Measurements from ENCODE around the gene CTNNA3. TPM values are rescaled to one million over a fixed set of nuclear protein-coding genes. Genes with fewer than 3 reads are reported as not detected.

The CTNNA3 gene
- total RNA-seq, 4 donors from 2014 or later = 0.68 to 75.2 (median 1.4) TPM

- intact Hi-C loops (cut with DNase I; ENCODE audit: low total_unique reads) (no loop called here), in situ Hi-C loops (cut with MboI; ENCODE audit: low pct_ligation_motif_present in 1 of 4, low pct_unique_long_range_greater_than_20kb in 1 of 4, low sequenced_read_pairs in 3 of 4) (no loop called here)
- 76 to 80% methylated on average over 1 to 7 of the region's 7 CpGs for WGBS, 2 donors (ENCODE audit: low coverage in 1 of 2)
- Histone ChIP-seq H3K27ac (no peak overlapping the region), H3K4me1 (no peaks in the 10 kb centered on the region), H3K4me3 (no peak overlapping the region), H3K36me3 (no peaks in the 10 kb centered on the region), H3K9me3 (no peaks in the 10 kb centered on the region), H3K27me3 (no peaks in the 10 kb centered on the region)
- TF ChIP-seq EP300 (IDR thresholded peaks at IDR 0.05; ENCODE audit: low read depth) = no peak
- TF ChIP-seq POLR2A (IDR thresholded peaks at IDR 0.05) = no peak
- TF ChIP-seq POLR2AphosphoS5 (IDR thresholded peaks at IDR 0.05) = no peak
- TF ChIP-seq, protein P1, sequence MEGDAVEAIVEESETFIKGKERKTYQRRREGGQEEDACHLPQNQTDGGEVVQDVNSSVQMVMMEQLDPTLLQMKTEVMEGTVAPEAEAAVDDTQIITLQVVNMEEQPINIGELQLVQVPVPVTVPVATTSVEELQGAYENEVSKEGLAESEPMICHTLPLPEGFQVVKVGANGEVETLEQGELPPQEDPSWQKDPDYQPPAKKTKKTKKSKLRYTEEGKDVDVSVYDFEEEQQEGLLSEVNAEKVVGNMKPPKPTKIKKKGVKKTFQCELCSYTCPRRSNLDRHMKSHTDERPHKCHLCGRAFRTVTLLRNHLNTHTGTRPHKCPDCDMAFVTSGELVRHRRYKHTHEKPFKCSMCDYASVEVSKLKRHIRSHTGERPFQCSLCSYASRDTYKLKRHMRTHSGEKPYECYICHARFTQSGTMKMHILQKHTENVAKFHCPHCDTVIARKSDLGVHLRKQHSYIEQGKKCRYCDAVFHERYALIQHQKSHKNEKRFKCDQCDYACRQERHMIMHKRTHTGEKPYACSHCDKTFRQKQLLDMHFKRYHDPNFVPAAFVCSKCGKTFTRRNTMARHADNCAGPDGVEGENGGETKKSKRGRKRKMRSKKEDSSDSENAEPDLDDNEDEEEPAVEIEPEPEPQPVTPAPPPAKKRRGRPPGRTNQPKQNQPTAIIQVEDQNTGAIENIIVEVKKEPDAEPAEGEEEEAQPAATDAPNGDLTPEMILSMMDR (IDR thresholded peaks at IDR 0.05) = no peak
- DNase-seq = no peak
These were observed 922.5 kb downstream of the CTNNA3 start for GRCh38 chr10:66773472-66773817.

DNA sequence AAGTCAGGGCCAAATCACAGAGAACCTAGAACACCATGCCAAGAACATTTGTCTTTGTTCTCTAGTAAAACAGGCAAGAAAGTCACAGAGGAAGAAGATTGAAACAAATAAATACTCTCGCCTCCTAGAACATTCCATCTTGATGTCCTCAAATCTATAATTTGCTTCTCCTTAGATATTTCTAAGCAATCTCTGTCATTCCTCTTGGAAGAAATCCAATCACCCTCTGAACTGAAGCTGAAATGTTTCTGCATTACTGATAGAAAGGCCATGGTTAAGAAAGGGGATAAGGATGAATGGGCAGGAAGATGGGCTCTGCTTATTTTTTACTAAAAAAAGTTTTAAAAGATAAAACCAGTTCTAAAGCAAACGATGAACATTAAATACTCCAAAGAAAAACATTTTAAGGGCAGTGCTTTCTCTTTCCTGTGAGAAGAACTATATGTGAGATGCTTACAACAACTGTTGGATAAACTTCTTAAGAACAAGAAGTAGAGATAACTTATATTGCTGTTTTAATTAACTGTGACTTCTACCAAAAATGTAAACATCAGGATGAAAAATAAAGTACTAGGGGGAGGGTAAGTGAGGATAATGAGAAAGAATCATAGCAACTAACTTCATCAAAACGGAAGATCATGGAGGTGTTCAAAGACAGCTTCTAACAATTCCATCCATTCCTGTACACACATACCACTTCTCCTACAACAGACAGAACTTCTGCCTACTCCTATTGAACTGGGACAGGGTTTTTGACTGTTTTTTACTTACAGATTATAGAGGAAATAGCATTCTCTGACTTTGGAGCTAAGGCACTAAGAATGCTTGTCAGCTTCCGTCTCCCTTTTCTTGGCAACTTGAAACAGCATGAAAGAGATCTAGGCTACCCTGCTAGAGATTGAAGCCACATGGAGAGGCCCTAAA is 923.2 kb downstream of the CTNNA3 start:
- intact Hi-C loops (cut with DNase I; ENCODE audit: low total_unique reads) = no loop called here
- TF ChIP-seq POLR2AphosphoS5 (IDR thresholded peaks at IDR 0.05) = no peak
- TF ChIP-seq POLR2A (IDR thresholded peaks at IDR 0.05) = no peak
- TF ChIP-seq, protein P1 (IDR thresholded peaks at IDR 0.05) = no peak
- no peak for TF ChIP-seq EP300 (IDR thresholded peaks at IDR 0.05; ENCODE audit: low read depth)
- WGBS, 2 donors (ENCODE audit: low coverage in 1 of 2) = 77% methylated on average over 3 to 4 of the region's 4 CpGs
- Histone ChIP-seq H3K9me3 (no peaks in the 10 kb centered on the region), H3K36me3 (no peaks in the 10 kb centered on the region), H3K4me3 (no peak overlapping the region), H3K27me3 (no peaks in the 10 kb centered on the region), H3K4me1 (no peaks in the 10 kb centered on the region), H3K27ac (no peak overlapping the region)
- in situ Hi-C loops (cut with MboI; ENCODE audit: low pct_ligation_motif_present in 1 of 4, low pct_unique_long_range_greater_than_20kb in 1 of 4, low sequenced_read_pairs in 3 of 4) = no loop called here
- DNase-seq = no peak

DNA sequence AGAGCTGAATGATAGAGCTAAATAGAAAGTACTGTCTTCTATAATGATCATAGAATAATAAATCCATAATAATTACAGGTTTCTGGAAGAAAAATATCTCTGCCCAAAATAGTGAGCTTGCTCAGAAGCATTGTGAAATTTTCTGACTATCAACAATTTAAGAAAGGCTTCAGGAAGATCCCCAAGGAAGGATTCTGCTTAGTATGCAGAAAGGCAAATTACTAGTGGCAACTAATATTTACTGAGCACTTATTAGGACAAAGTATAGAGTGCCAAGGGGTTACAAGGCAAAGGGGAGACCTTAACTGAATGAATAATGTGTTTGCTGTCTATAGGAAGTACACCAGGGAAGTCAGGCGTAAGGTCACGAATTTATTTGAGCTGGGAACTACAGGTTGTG is 928.3 kb downstream of the CTNNA3 start:
- Histone ChIP-seq H3K36me3 (no peaks in the 10 kb centered on the region), H3K27me3 (no peaks in the 10 kb centered on the region), H3K9me3 (no peaks in the 10 kb centered on the region), H3K27ac (no peak overlapping the region), H3K4me1 (no peaks in the 10 kb centered on the region), H3K4me3 (no peak overlapping the region)
- in situ Hi-C loops (cut with MboI; ENCODE audit: low pct_ligation_motif_present in 1 of 4, low pct_unique_long_range_greater_than_20kb in 1 of 4, low sequenced_read_pairs in 3 of 4) (no loop called here), intact Hi-C loops (cut with DNase I; ENCODE audit: low total_unique reads) (no loop called here)
- DNase-seq = no peak
- TF ChIP-seq EP300 (IDR thresholded peaks at IDR 0.05; ENCODE audit: low read depth) = no peak
- TF ChIP-seq, protein P1 (IDR thresholded peaks at IDR 0.05) = no peak
- no peak for TF ChIP-seq POLR2AphosphoS5 (IDR thresholded peaks at IDR 0.05)
- TF ChIP-seq POLR2A (IDR thresholded peaks at IDR 0.05) = no peak
- WGBS, 2 donors (ENCODE audit: low coverage in 1 of 2) = 12 to 42% methylated on average over 2 of the region's 2 CpGs

- no peaks in the 10 kb centered on the region for H3K9me3 ChIP-seq
- H3K27ac ChIP-seq = no peak overlapping the region
- WGBS, 2 donors (ENCODE audit: low coverage in 1 of 2) = 81 to 84% methylated on average over 4 of the region's 4 CpGs
- intact Hi-C loops (cut with DNase I; ENCODE audit: low total_unique reads) (loop anchor here (1.0 kb wide), 1 partner anchor 35 kb away; no protein-coding TSS in a partner anchor), in situ Hi-C loops (cut with MboI; ENCODE audit: low pct_ligation_motif_present in 1 of 4, low pct_unique_long_range_greater_than_20kb in 1 of 4, low sequenced_read_pairs in 3 of 4) (no loop called here)
- no peak overlapping the region for H3K4me3 ChIP-seq
- DNase-seq = no peak
- no peaks in the 10 kb centered on the region for H3K27me3 ChIP-seq
- no peaks in the 10 kb centered on the region for H3K4me1 ChIP-seq
- H3K36me3 ChIP-seq = no peaks in the 10 kb centered on the region
- TF ChIP-seq POLR2A (IDR thresholded peaks at IDR 0.05) = no peak
These were observed 933.7 kb downstream of the CTNNA3 start for GRCh38 chr10:66762218-66762729.
